IPS-18c (cell line): ENCODE data around the gene IPCEF1.
"Not testable (repeated sequence)": the region's sequence is repeated elsewhere in the genome, so short reads cannot be mapped to it uniquely, and the experiment has no call there.

Experiments
- H3K4me3 ChIP-seq: 2 replicates; pipeline ENCODE4 v1.7.0; 2013; ENCODE audit warnings: low read depth, mild to moderate bottlenecking, low read length, moderate library complexity; ENCODE audit not compliant: insufficient read depth
- H3K9me3 ChIP-seq: one replicate; pipeline ENCODE4 v1.6.1; 2013; ENCODE audit warnings: mild to moderate bottlenecking, low read length, moderate library complexity; ENCODE audit not compliant: control insufficient read depth, insufficient read depth

IPCEF1 gene

DNA sequence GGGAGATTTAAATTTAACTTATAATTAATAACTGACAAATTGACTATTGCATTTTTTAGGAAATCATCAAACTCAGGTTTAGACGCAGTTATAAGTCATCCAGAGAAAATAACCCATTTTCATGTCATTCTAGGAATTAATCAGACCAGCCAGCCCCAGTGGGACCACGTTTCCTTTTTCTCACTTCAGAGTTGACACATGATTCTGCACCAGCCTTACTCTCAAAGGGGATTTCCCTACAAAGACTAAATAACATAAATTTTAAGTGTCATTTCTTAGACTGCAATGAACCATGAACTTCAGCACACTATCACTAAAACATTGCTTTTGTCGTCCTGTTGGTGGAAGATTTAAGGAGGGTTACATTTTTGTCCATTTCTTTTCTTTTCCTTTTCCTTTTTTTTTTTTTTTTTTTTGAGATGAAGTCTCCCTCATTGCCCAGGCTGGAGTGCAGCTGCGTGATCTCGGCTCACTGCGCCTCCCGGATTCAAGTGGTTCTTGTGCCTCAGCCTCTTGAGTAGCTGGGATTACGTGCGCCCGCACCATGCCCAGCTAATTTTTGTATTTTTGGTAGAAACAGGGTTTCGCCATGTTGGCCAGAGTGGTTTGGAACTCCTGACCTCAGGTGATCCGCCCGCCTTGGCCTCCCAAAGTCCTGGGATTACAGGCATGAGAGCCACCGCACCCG, 3.6 kb downstream of the IPCEF1 start:
- Histone ChIP-seq H3K9me3 (no peaks in the 10 kb centered on the region), H3K4me3 (no peak overlapping the region)

DNA sequence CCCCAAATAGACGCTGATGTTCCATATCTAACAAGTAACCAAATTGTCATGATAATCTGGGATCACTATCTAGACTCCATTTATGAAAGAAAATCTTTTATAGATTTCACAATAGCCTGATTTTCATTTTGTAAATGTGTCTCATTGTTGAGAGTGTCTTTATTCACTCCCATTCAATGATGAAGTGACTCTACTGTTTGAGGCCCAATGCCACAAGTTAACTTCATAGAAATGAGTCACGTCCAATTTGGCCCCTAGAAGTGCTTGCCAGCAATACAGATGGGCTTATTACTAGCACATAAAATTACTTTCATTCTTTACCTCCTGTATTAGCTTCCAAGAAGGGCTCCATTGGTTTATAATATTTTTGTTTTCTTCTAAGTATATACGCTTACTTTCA, 6.3 kb downstream of the IPCEF1 start:
- no peaks in the 10 kb centered on the region for H3K9me3 ChIP-seq
- H3K4me3 ChIP-seq = no peak overlapping the region

GRCh38 chr6:154347981-154348380, 8.6 kb downstream of the IPCEF1 start:
- H3K4me3 ChIP-seq = no peak overlapping the region
- no peaks in the 10 kb centered on the region for H3K9me3 ChIP-seq

GRCh38 chr6:154345811-154346210, 10.8 kb downstream of the IPCEF1 start:
- Histone ChIP-seq H3K4me3 (no peak overlapping the region), H3K9me3 (no peaks in the 10 kb centered on the region)

DNA sequence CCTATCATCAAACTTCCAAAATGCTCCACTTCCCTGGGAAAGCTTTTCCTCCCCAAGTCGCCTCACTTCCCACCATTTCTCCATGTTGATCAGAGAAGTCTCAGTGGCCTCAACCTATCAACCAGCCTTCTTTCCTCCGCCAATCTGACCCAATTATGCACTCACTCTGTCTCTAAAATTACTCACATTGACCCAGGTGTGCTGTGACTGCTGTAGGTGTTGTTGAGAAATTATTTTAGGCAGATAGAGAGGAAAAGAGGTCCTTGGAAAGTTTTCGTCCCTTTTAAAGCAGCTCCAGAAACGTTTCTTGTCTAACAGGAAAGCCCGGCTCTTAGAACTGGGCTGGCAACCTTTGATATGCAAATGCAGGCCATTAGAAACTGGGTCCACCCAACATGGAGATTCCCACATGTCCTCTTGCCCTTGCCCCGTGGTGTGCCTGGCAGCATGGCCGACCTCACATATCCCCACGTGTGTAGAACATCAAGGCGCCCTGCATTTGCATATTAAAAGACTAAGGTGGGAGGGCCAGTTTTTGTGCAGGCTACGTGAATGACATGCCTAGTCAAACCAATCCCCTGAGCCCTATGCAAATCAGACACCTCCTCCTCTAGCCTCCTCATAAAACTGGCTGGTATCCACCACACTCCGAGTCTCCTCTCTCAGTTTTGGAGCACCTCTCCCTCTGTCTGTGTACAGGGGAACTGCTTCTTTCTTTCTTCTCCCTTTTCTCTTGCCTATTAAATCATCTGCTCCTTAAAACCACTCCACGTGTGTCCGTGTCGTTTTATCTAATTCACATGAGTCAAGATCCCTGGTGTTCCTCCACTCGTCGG, 12.9 kb downstream of the IPCEF1 start:
- Histone ChIP-seq H3K4me3 (no peak overlapping the region), H3K9me3 (no peaks in the 10 kb centered on the region)

DNA sequence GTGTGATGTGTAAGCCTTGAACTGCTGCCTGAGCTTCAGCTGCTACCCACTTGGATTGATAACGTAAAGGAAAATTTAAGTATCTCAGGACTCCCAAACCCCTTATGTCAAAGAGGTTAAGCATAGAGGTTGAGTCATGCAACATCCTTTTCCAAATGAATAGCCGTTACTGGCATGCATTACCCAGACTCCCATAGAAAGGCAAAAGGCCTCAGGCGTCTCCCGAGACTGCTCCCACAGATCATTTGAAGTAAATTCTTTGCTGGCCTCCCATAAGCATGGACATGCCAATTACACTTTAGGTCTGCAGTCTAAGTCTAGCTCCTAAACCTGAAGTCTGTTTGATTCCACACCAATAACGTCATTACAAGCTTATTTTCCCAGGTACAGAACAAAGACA, 14.7 kb downstream of the IPCEF1 start:
- no peak overlapping the region for H3K4me3 ChIP-seq
- no peaks in the 10 kb centered on the region for H3K9me3 ChIP-seq

GRCh38 chr6:154341336-154341735, 15.3 kb downstream of the IPCEF1 start:
- Histone ChIP-seq H3K4me3 (no peak overlapping the region), H3K9me3 (no peaks in the 10 kb centered on the region)

GRCh38 chr6:154337406-154338005, 19.1 kb downstream of the IPCEF1 start:
- no peaks in the 10 kb centered on the region for H3K9me3 ChIP-seq
- no peak overlapping the region for H3K4me3 ChIP-seq

GRCh38 chr6:154334147-154334546, 22.5 kb downstream of the IPCEF1 start:
- not testable (repeated sequence) for H3K4me3 ChIP-seq, H3K9me3 ChIP-seq

DNA sequence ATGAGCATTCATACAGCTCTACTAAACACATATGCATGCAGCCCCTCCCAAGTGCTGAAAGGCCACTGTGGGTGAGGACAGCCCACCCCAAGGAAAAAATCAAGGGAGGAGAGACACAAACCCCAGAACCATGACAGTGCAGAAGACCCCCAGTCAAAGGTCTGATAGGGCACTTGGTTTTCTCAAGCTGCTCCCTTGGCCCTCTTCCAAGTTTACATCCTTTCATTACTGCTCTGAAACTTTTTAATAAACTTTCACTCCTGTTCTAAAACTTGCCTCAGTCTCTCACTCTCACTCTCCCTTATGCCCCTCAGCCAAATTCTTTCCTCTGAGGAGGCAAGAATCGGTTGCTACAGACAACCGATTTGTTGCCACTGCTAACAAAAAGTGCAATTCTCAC, 24.9 kb downstream of the IPCEF1 start:
- Histone ChIP-seq H3K9me3 (no peaks in the 10 kb centered on the region), H3K4me3 (no peak overlapping the region)

GRCh38 chr6:154329350-154330170, 27.0 kb downstream of the IPCEF1 start:
- Histone ChIP-seq H3K9me3 (no peaks in the 10 kb centered on the region), H3K4me3 (no peak overlapping the region)

DNA sequence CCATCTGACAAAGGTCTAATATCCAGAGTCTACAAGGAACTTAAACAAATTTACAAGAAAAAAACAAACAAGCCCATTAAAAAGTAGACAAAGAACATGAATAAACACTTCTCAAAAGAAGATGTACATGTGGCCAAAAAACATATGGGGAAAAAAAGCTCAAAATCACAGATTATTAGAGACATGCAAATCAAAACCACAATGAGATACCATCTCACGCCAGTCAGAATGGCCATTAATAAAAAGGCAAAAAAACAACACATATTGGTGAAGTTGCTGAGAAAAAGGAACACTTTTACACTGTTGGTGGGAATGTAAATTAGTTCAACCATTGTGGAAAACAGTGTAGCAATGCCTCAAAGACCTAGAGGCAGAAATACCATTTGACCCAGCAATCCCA, 29.3 kb downstream of the IPCEF1 start:
- H3K4me3 ChIP-seq, H3K9me3 ChIP-seq: not testable (repeated sequence)

DNA sequence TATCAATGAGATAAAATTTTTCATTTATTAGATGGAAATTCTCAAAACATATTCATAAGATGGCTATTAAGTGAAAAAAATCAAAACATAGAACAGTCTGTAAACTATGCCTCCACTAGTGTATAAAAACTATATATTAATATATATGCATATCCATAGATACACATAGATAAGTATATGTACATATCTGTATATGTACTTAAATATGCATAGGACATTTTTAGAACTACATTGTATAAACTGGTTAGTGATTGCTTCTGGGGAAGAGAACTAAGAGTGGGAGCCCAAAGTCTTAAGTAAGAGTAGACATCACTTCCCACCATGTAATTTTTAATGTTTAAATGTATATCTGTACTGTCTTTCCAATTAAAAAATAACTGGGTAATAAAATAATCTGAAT, 31.5 kb downstream of the IPCEF1 start:
- H3K9me3 ChIP-seq = peaks cover 3% of the 10 kb centered on the region
- no peak overlapping the region for H3K4me3 ChIP-seq

- Histone ChIP-seq H3K4me3 (no peak overlapping the region), H3K9me3 (peaks cover 3% of the 10 kb centered on the region)
Observed at GRCh38 chr6:154320181-154320580, 36.4 kb downstream of the IPCEF1 start.

GRCh38 chr6:154319231-154319858, 37.3 kb downstream of the IPCEF1 start:
- Histone ChIP-seq H3K4me3 (no peak overlapping the region), H3K9me3 (peaks cover 3% of the 10 kb centered on the region)

DNA sequence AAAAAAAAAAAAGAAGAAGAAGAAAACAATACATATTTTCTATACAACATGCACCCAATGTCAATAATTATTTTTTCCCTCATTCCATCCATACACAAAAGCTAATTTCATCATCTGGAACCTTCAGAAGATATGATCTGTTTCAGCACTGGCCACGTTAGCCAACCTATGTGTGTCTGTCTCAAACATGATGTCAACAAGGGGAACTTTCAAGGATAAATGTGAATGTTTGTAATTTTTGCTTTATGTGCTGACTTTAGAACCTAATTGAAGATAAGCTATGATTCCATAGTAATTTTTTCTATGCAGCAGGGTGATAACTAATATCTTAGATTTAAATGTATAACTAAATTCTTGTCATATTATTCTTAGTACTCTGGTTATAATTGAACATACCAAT, 37.9 kb downstream of the IPCEF1 start:
- no peak overlapping the region for H3K4me3 ChIP-seq
- peaks cover 3% of the 10 kb centered on the region for H3K9me3 ChIP-seq

DNA sequence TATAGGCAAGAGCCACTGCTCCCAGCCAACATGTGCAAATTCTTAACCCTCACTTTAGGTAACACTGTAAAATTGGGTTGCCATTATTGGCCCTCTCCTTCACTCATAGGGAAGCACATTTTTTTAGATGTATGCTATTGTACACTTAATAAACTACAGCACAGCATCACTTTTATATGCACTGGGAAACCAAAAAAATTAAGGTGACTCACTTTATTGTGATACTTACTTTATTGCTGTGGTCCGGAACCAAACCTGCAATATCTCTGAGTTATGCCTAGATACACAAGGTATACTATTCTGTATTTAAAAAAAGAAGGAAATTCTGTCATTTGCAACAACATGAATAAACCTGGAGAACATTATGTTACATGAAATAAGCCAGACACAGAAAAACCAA, 40.5 kb downstream of the IPCEF1 start:
- Histone ChIP-seq H3K9me3 (no peaks in the 10 kb centered on the region), H3K4me3 (no peak overlapping the region)
